Natural killer cell (primary cell): ENCODE data around the gene KIRREL3. TPM values are rescaled to one million over a fixed set of nuclear protein-coding genes. Genes with fewer than 3 reads are reported as not detected.

ENCODE experiments used
- ATAC-seq, 3 donors: fragments of 150-1000 bp in 2 of 3; fragments of 200-7000 bp in 1 of 3; cut with Tn5 transposase; 1 replicate in 1 of 3; 2 replicates in 2 of 3; pipeline ENCODE4 v1.10.0; 2021; ENCODE audit warnings: mild to moderate bottlenecking in 2 of 3, moderate library complexity in 2 of 3
- DNase-seq, 2 donors: peaks; one replicate each; pipeline versions ENCODE4 v3.0.0 to v3.0.0-alpha.2; 2013 to 2021; ENCODE audit warnings: mixed read lengths in 1 of 2
- H3K27ac ChIP-seq: one replicate; pipeline ENCODE4 v1.5.1; 2013; ENCODE audit warnings: mild to moderate bottlenecking, low read length
- H3K27me3 ChIP-seq: one replicate; pipeline ENCODE4 v1.6.1; 2013; ENCODE audit warnings: low read length; ENCODE audit not compliant: control insufficient read depth, insufficient read depth
- H3K36me3 ChIP-seq: one replicate; pipeline ENCODE4 v1.6.1; 2013; ENCODE audit warnings: low read length; ENCODE audit not compliant: control insufficient read depth, insufficient read depth
- H3K4me1 ChIP-seq: one replicate; pipeline ENCODE4 v1.6.1; 2013; ENCODE audit warnings: low read length; ENCODE audit not compliant: control insufficient read depth, insufficient read depth
- H3K4me3 ChIP-seq: one replicate; pipeline ENCODE4 v1.5.1; 2013; ENCODE audit warnings: low read length
- H3K9me3 ChIP-seq: one replicate; pipeline ENCODE4 v1.6.1; 2013; ENCODE audit warnings: low read length; ENCODE audit not compliant: control insufficient read depth, insufficient read depth
- H3K27ac Mint-ChIP-seq, 2 donors: one replicate each; pipeline ENCODE4 v1.8.0; 2022; ENCODE audit warnings: mild to moderate bottlenecking in 2 of 2, mixed read lengths in 2 of 2, moderate library complexity in 1 of 2
- H3K27me3 Mint-ChIP-seq, 2 donors: one replicate each; pipeline ENCODE4 v1.8.0; 2022; ENCODE audit warnings: low read depth in 2 of 2, mixed read lengths in 2 of 2
- H3K36me3 Mint-ChIP-seq: one replicate; pipeline ENCODE4 v1.8.0; 2022; ENCODE audit warnings: mixed read lengths
- H3K4me1 Mint-ChIP-seq, 2 donors: one replicate each; pipeline ENCODE4 v1.8.0; 2022; ENCODE audit warnings: mixed read lengths in 2 of 2
- H3K4me3 Mint-ChIP-seq: one replicate; pipeline ENCODE4 v1.8.0; 2022; ENCODE audit warnings: mild to moderate bottlenecking, moderate library complexity, mixed read lengths
- H3K9me3 Mint-ChIP-seq, 2 donors: one replicate each; pipeline ENCODE4 v1.8.0; 2022; ENCODE audit warnings: mixed read lengths in 2 of 2
- CTCF ChIP-seq: fragments of 200-600 bp; IDR thresholded peaks from one replicate; pipeline ENCODE4 v1.8.0; 2022; ENCODE audit warnings: antibody characterized with exemption
- WGBS: methylation state at CpG from one replicate; pipeline ENCODE4 v1.1.7; 2013; ENCODE audit warnings: missing lambda C conversion rate; ENCODE audit not compliant: insufficient coverage; 5-methylcytosine and 5-hydroxymethylcytosine counted together
- intact Hi-C: fragments of 100-400 bp; cut with micrococcal nuclease; formaldehyde crosslinking; loops from one replicate; pipeline ENCODE4 v1.14.2; 2022
- total RNA-seq, 4 donors: library from RNA; stranded (reverse); fragments of 120-200 nt in 1 of 4; gene quantifications; one replicate each; pipeline versions ENCODE4 v1.2.3 to v1.2.4, GENCODE V29; 2013 to 2022

KIRREL3 gene
- total RNA-seq, 3 donors from 2014 or later (not counting 1 experiment from before 2014, with no cell fraction given): not detected

- H3K4me1 ChIP-seq: peaks cover 6% of the 10 kb centered on the region
- no peak overlapping the region for H3K4me3 Mint-ChIP-seq
These were observed 515.4 kb downstream of the KIRREL3 start for GRCh38 chr11:126485021-126485792.

GRCh38 chr11:126484266-126484665 is 516.3 kb downstream of the KIRREL3 start:
- H3K27ac Mint-ChIP-seq: no peak overlapping the region
- no peak for TF ChIP-seq CTCF
- WGBS: no CpG with 5 or more reads among the region's 2 CpGs
- Histone ChIP-seq H3K4me1 (peaks cover 6% of the 10 kb centered on the region), H3K9me3 (no peaks in the 10 kb centered on the region), H3K36me3 (no peaks in the 10 kb centered on the region), H3K4me3 (no peak overlapping the region), H3K27ac (no peak overlapping the region), H3K27me3 (no peaks in the 10 kb centered on the region)
- DNase-seq (no peak), ATAC-seq (no peak)
- no peaks in the 10 kb centered on the region for H3K9me3 Mint-ChIP-seq
- H3K27me3 Mint-ChIP-seq: no peaks in the 10 kb centered on the region
- intact Hi-C loops: no loop called here
- H3K4me1 Mint-ChIP-seq: peaks cover 11 to 14% of the 10 kb centered on the region in 2 donors
- no peak overlapping the region for H3K4me3 Mint-ChIP-seq
- no peaks in the 10 kb centered on the region for H3K36me3 Mint-ChIP-seq

More at GRCh38 chr11:126485021-126485792, 515.4 kb downstream of the KIRREL3 start:
- Mint-ChIP-seq H3K27ac (no peak overlapping the region), H3K9me3 (no peaks in the 10 kb centered on the region), H3K36me3 (no peaks in the 10 kb centered on the region), H3K27me3 (no peaks in the 10 kb centered on the region), H3K4me1 (peaks cover 11 to 14% of the 10 kb centered on the region in 2 donors)
- WGBS: 41% methylated on average over 10 of the region's 10 CpGs
- DNase-seq (no peak), ATAC-seq (no peak)
- Histone ChIP-seq H3K36me3 (no peaks in the 10 kb centered on the region), H3K27me3 (no peaks in the 10 kb centered on the region), H3K9me3 (no peaks in the 10 kb centered on the region), H3K4me3 (no peak overlapping the region), H3K27ac (no peak overlapping the region)
- intact Hi-C loops: no loop called here
- no peak for TF ChIP-seq CTCF

GRCh38 chr11:126483621-126484195 is 516.9 kb downstream of the KIRREL3 start:
- H3K9me3 ChIP-seq: no peaks in the 10 kb centered on the region
- H3K9me3 Mint-ChIP-seq: no peaks in the 10 kb centered on the region
- intact Hi-C loops: no loop called here

More at GRCh38 chr11:126483621-126484195, 516.9 kb downstream of the KIRREL3 start:
- Histone ChIP-seq H3K27ac (no peak overlapping the region), H3K4me1 (peaks cover 6% of the 10 kb centered on the region), H3K36me3 (no peaks in the 10 kb centered on the region), H3K4me3 (no peak overlapping the region), H3K27me3 (no peaks in the 10 kb centered on the region)
- WGBS: 90% methylated on average over 4 of the region's 4 CpGs
- DNase-seq: no peak
- no peak for ATAC-seq
- TF ChIP-seq CTCF: no peak
- no peak overlapping the region for H3K27ac Mint-ChIP-seq
- peaks cover 0 to under 1% of the 10 kb centered on the region in 2 donors for H3K27me3 Mint-ChIP-seq
- H3K4me1 Mint-ChIP-seq: peaks cover 11 to 14% of the 10 kb centered on the region in 2 donors
- no peaks in the 10 kb centered on the region for H3K36me3 Mint-ChIP-seq
- H3K4me3 Mint-ChIP-seq: no peak overlapping the region
